Astrocyte (in vitro differentiated cells and primary cell): ENCODE results near the gene MYRIP.

Source experiments
- CTCF ChIP-seq: IDR thresholded peaks from 2 replicates; pipeline ENCODE4 v1.5.1; 2011; ENCODE audit warnings: low read depth, mild to moderate bottlenecking, inconsistent platforms, low read length, moderate library complexity; ENCODE audit not compliant: insufficient read depth
- EZH2 ChIP-seq: IDR thresholded peaks from 2 replicates; pipeline ENCODE4 v1.6.1; 2012; ENCODE audit warnings: mild to moderate bottlenecking, low read length, inconsistent platforms; ENCODE audit not compliant: insufficient read depth

GRCh38 chr3:40071683-40072238 is 262.4 kb downstream of the MYRIP start:
- no peak for TF ChIP-seq CTCF
- TF ChIP-seq EZH2 = no peak
